ENCODE results near the gene MACF1.

Gene MACF1

DNA sequence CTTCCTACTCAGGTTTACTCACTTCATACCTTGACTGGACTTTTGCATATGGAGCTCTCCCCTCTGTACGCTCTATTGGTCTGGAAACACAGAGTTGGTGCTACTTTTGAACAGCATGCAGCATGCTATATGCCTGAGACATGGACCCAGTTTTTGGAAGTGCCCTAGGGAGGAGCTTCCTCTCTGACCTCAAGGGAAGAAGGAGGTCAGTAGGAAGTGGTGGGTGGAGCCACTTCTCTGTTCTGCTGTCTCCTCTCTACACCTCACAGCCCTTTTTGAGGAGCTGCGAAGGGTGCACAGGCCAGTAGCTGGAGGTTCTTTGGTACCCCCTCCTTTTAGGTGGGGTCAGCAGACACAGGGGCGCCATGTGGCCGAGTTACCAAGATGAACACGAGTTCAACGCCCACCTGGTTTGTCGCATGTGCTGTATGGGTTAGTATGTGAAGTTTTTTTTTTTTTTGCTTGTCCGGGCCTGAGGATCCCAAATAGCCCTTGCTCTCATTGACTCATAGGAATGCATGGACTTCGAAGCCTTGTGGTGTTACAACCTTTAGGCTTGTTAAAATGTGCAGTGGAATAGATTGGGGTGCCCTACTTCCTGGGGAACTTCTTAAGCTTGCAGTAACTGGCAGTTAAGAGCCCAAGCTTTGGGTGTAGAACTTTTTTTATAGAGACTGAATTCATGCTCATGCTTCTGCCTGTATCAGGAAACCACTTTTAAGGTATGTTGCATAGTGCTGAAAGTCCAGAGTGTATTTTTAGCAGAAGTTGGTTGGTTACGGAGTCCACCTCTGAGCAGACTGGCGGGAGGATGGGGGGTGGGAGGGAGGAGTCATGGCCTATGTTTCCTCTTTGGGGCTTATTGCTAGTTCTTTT is 10.7 kb downstream of the MACF1 start:
- TF ChIP-seq, protein P1, sequence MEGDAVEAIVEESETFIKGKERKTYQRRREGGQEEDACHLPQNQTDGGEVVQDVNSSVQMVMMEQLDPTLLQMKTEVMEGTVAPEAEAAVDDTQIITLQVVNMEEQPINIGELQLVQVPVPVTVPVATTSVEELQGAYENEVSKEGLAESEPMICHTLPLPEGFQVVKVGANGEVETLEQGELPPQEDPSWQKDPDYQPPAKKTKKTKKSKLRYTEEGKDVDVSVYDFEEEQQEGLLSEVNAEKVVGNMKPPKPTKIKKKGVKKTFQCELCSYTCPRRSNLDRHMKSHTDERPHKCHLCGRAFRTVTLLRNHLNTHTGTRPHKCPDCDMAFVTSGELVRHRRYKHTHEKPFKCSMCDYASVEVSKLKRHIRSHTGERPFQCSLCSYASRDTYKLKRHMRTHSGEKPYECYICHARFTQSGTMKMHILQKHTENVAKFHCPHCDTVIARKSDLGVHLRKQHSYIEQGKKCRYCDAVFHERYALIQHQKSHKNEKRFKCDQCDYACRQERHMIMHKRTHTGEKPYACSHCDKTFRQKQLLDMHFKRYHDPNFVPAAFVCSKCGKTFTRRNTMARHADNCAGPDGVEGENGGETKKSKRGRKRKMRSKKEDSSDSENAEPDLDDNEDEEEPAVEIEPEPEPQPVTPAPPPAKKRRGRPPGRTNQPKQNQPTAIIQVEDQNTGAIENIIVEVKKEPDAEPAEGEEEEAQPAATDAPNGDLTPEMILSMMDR (conservative IDR thresholded peaks at IDR 0.05; ENCODE audit: low read length): no peak
- no peak for DNase-seq (ENCODE audit: low read depth)
- H3K4me3 ChIP-seq (ENCODE audit: low read length): no peak overlapping the region

GRCh38 chr1:39216771-39217170 is 12.3 kb downstream of the MACF1 start:
- DNase-seq (ENCODE audit: low read depth): no peak
- H3K4me3 ChIP-seq (ENCODE audit: low read length): no peak overlapping the region
- TF ChIP-seq, protein P1 (conservative IDR thresholded peaks at IDR 0.05; ENCODE audit: low read length): no peak

- no peak for DNase-seq (ENCODE audit: low read depth)
- TF ChIP-seq, protein P1 (conservative IDR thresholded peaks at IDR 0.05; ENCODE audit: low read length): no peak
- no peak overlapping the region for H3K4me3 ChIP-seq (ENCODE audit: low read length)
These were observed 16.7 kb downstream of the MACF1 start for GRCh38 chr1:39220891-39221870.

DNA sequence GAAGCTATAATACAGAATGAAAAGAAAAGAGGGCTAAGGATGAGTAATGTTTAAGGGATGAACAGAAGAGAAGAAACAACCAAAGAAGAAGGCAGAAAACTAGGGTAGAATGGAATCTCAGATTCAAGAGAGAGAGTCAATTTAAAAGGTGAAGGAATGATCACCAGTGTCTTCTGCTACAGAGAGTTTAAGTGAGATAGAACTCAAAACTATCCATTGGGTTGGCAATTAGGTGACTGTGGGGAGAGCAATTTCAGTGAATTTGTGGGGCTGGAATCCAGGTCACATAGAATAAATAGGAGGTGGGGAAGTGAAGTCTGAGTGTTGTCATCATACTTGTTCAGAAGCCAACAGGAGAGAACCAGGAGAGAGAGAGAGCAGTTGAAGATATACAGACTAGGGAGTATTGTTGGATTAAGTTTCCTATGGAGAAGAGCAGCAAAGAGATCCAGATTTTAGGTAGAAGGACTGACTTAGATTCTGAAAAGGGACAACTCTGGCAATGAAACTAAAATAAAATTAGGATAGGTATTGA is 19.9 kb downstream of the MACF1 start:
- TF ChIP-seq, protein P1 (conservative IDR thresholded peaks at IDR 0.05; ENCODE audit: low read length): no peak
- H3K4me3 ChIP-seq (ENCODE audit: low read length): no peak overlapping the region
- DNase-seq (ENCODE audit: low read depth): no peak

DNA sequence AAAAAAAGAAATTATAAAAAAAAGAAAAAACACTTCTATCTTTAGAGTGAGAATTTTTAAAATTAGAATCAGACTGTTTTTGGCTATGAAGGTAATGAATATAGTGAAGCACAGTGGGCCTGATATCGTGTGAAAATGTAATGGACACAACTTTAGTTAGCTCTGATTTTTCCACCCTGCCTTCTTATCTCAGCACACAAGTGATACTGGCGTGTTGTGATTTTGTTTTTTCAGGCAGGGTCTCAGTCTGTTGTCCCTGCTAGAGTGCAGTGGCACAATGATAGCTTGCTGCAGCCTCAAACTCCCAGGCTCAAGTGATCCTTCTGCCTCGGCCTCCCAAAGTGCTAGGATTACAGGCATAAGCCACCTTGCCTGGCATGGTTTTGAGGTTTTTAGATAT is 22.3 kb downstream of the MACF1 start:
- H3K4me3 ChIP-seq (ENCODE audit: low read length): no peak overlapping the region
- no peak for DNase-seq (ENCODE audit: low read depth)
- TF ChIP-seq, protein P1 (conservative IDR thresholded peaks at IDR 0.05; ENCODE audit: low read length): no peak

DNA sequence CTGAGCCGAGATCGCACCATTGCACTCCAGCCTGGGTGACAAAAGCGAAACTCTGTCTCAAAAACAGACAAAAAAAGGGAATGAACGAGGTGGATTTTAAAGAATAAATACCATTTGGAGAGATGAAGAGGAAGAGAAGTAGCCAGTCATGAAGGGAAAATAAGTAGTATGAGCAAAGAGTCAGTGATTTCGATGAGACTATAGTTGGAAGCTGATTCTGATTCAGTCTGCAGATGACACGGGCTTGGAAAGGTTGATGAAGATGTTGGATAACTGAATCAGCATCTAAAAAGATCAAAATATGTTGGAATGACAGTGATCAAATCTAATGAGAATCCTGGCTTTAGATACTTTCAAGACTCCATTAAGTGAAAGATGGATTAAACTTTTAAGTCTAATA is 23.8 kb downstream of the MACF1 start:
- H3K4me3 ChIP-seq (ENCODE audit: low read length): no peak overlapping the region
- no peak for DNase-seq (ENCODE audit: low read depth)
- TF ChIP-seq, protein P1 (conservative IDR thresholded peaks at IDR 0.05; ENCODE audit: low read length): no peak

All from AG10803 (cell line).